ENCODE data around the gene HPS3. TPM values are rescaled to one million over a fixed set of nuclear protein-coding genes. Genes with fewer than 3 reads are reported as not detected.
"Not testable (repeated sequence)": the region's sequence is repeated elsewhere in the genome, so short reads cannot be mapped to it uniquely, and the experiment has no call there.

Gene HPS3
- total RNA-seq, 1 experiment from 2014 or later: 39.3 TPM

GRCh38 chr3:149195221-149195620 is 65.8 kb downstream of the HPS3 start:
- DNase-seq (ENCODE audit: low spot score): no peak

- DNase-seq (ENCODE audit: low spot score): not testable (repeated sequence)
These were observed 67.6 kb downstream of the HPS3 start for GRCh38 chr3:149196805-149197592.

- DNase-seq (ENCODE audit: low spot score): no peak
These were observed 68.2 kb downstream of the HPS3 start for GRCh38 chr3:149197669-149198068.

- no peak for DNase-seq (ENCODE audit: low spot score)
These were observed 69.2 kb downstream of the HPS3 start for GRCh38 chr3:149198611-149199010.

GRCh38 chr3:149199474-149199873 is 70.0 kb downstream of the HPS3 start:
- DNase-seq (ENCODE audit: low spot score): no peak

- no peak for DNase-seq (ENCODE audit: low spot score)
These were observed 74.3 kb downstream of the HPS3 start for GRCh38 chr3:149203758-149204157.

GRCh38 chr3:149204390-149204991 is 75.1 kb downstream of the HPS3 start:
- DNase-seq (ENCODE audit: low spot score): no peak

GRCh38 chr3:149207475-149207874 is 78.0 kb downstream of the HPS3 start:
- DNase-seq (ENCODE audit: low spot score): no peak

- no peak for DNase-seq (ENCODE audit: low spot score)
These were observed 80.0 kb downstream of the HPS3 start for GRCh38 chr3:149209431-149209830.

- no peak for DNase-seq (ENCODE audit: low spot score)
These were observed 82.9 kb downstream of the HPS3 start for GRCh38 chr3:149212386-149212785.

- DNase-seq (ENCODE audit: low spot score): no peak
These were observed 85.3 kb downstream of the HPS3 start for GRCh38 chr3:149214702-149215101.

GRCh38 chr3:149215515-149215914 is 86.1 kb downstream of the HPS3 start:
- peak; percentile 45 for DNase-seq (ENCODE audit: low spot score)

- peak; percentile 38 for DNase-seq (ENCODE audit: low spot score)
These were observed 86.9 kb downstream of the HPS3 start for GRCh38 chr3:149216193-149216869.

GRCh38 chr3:149217347-149217746 is 87.9 kb downstream of the HPS3 start:
- DNase-seq (ENCODE audit: low spot score): no peak

GRCh38 chr3:149219380-149220121 is 90.1 kb downstream of the HPS3 start:
- not testable (repeated sequence) for DNase-seq (ENCODE audit: low spot score)

GRCh38 chr3:149221783-149222517 is 92.5 kb downstream of the HPS3 start, which contains the start of gene CP:
TSS of gene CP (minus strand) at chr3:149221829. CDS start at chr3:149221792, 37 bp downstream.
- no peak for DNase-seq (ENCODE audit: low spot score)

Other genes with a start within 250 kb of the HPS3 start
- 34.4 and 45.7 TPM in 2 replicates for gene GYG1, start 138.1 kb upstream of the HPS3 start, total RNA-seq (2014; rRNA removed; shearing (Covaris generic))
- gene HLTF, start 43.1 kb upstream of the HPS3 start, total RNA-seq (2014; rRNA removed; shearing (Covaris generic)): 54.8 and 63.4 TPM in 2 replicates
- gene CP, start 92.2 kb downstream of the HPS3 start, total RNA-seq (2014; rRNA removed; shearing (Covaris generic)): 2.6 and 3.4 TPM in 2 replicates
- 0.08 and 0.39 TPM in 2 replicates for gene TM4SF18, start 204.0 kb downstream of the HPS3 start, total RNA-seq (2014; rRNA removed; shearing (Covaris generic))
- 152 and 153 TPM in 2 replicates for gene TM4SF1, start 248.0 kb downstream of the HPS3 start, total RNA-seq (2014; rRNA removed; shearing (Covaris generic))

All from H4 (cell line).